Ureter (tissue), 1 donor: ENCODE measurements around the gene TRPM5. TPM values are rescaled to one million over a fixed set of nuclear protein-coding genes. Genes with fewer than 3 reads are reported as not detected.

Source experiments
- DNase-seq: peaks from one replicate; pipeline ENCODE4 v3.0.0-alpha.2; 2020; ENCODE audit warnings: low spot score
- total RNA-seq: library from RNA; stranded (reverse); gene quantifications from one replicate; pipeline ENCODE4 v1.2.4, GENCODE V29; 2023
- donor health status: DM: yes; HTN: yes; CAD: no.

Gene TRPM5
- total RNA-seq, 1 donor from 2014 or later = 0.60 TPM

DNA sequence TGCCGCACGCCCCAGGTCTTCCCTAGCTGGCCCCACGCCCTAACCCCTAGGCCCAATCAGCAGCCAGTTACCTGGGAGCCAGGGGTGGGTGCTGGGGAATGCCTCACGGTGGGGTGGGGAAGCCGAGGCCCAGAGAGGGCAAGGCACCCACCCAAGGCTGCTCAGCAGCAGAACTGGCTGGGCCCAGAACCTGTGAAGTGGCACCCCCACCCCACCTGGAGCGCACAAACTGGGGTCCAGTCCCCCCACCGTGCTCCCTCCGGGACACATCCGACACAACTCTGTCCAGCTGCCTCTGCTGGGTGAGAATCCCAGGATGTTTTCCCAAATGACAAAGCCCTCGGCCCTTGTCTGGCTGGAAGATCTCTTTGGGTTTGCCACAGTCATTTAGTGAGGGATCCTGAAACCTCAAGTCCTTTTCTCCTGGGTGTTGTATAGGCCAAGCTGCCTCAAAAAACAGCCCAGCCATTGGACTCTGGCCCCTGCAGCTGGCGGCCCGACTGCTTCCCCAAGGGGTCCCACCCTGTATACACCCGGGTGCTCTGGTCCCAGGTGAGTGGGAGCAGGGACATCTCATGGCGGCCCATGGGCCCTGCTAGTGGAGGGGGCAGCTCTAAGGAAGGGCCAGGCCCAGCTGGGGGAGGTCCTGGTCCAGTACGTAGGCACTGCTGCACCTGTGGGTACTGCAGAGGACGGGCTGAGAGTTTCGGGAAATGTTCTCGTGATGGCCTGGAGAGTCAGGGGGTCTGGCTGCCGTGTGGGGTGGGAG is 22.9 kb downstream of the TRPM5 start:
- no peak for DNase-seq

DNA sequence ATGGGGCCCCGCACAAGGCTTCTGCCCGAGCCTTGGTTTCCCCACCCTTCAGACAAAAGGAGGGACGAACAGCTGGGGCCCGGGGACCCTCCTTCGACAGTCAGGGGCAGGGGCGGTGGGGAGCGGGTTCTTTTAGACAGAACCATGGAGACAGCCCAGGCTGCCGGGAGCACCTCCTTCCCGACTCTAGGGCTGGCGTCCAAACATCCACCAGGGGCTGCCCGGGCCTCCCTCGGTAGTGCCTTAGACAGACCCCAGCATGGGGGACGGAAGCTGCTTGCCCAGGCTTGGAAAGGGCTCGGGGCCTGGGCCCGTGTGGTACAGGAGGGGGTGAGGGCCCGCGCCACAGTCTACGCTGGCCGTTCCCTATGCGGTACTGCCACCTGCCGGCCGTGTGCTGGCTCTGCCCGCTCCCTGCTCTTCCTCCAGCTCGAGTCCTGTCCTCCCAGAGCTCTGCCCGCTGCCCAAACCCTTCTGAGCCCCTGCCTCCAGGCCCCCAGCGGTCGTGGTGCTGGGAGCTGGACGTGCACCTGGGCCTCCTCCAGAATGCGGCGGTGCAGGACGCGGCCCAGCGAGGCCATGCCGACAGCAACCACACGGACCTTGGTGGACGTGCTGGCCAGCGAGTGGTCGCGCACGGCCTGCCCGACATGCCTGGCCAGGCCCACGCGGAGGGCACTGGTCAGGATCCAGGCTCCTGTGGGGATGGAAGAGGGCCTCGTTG is 23.6 kb downstream of the TRPM5 start:
- peak; percentile 76 for DNase-seq

DNA sequence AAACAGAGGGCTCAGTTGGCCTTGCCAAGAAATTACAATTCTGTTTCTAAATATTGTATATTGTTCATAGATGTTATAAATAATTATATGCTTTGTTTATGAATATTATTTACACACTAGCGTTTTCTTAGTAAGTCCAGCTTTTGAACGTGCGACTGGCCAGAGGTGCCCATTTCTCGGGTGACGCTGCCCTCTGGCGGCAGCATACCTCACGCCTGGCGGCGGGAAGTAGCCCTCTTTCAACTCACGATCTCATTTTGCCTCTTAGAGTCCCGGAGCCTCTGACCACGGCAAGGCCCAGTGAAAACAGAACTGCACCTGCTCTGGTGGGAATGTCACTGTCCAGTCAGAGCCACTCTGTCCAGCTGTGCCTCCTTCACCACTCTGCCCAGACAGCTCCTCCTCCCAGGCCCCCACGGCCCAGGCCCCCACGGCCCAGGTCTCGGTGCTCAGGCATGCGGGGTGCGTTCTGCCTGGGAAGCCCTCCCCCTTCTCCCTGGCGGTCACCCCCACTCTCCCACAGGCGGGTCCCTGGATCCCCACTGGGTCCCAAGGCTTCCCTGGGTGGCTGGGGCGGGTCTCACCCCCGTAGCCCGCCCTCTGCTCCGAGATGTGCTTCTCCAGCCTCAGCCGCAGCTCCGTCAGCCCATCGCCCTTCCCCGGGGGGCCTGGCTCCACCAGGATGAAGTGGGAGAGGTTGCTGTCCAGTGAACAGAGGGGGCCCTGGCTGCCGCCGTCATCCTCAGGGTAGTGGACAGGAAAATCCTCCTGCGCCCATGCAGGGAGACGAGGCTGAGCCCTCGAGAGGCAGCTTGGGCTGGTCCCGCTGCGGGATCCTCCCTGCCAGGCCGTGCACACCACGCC is 24.4 kb downstream of the TRPM5 start:
- peak; percentile 85 for DNase-seq

DNA sequence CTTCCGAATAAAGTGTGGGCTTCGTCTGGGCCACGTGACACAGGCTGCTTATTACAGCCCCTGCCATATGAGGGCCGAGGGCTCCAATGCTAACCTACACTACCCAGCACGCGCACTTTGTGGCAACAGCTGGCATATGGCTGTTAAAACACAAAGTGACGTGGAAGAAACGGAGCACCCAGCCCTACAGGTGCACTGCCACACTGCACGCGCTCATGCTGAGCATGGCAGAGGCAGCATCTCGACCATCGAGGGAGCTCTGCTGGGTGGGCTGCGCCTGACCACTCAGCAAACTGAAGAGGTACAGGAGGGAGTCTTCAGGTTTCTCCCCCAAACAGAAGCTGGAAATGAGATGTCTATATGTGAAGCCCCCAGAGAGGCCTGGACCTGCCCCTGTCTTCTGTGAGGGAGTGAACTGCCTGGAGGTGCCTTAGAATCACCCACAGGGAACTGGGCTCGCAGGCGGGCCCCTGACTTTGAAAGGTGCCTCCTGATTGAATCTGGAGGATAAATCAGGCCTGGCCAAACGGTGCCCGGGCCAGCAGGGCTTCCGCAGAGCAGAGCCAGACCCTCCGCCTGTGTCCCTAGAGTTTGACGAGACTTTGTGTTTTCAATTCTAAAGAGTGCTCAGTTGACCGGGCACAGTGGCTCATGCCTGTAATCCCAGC is 25.5 kb downstream of the TRPM5 start:
- DNase-seq = no peak

DNA sequence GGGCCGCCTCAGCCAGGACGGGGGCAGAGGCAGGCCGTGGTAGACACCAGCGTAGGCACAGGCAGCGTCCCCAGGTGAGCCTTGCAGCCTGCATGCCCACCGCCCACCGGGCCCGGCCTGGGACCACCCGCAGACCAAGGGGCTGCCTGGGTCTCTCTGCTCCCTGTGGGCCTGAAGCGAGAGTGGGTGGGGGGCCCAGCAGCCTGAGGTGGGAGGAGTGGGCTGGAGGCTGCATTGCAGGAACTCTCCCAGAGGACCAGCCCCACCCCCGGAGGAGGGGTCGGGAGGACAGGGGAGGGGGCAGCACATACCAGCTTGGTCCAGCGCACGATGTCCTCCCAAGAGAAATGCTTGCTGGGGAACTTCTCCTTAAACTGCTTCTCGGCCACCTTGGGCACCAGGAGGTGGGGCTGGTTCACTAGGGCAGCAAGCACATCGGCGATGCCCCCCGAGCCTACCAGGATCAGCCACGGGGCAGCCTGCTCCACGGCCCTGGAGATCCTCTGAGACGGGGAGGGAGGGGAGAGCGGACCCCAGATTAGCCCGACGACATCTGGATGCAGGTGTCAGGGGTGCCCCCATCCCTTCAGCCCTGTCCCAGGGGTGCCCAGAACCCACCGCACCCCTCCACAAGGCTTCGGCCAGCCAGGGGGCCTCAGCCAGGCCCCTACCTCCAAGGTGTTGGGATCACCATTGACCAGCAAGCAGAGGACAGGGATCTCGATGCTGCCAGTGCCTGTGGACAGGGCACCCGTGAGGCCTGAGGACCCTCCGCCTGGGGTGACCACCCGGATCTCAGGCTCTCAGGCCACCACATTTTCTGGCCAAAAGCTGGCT is 26.2 kb downstream of the TRPM5 start:
- DNase-seq = no peak

DNA sequence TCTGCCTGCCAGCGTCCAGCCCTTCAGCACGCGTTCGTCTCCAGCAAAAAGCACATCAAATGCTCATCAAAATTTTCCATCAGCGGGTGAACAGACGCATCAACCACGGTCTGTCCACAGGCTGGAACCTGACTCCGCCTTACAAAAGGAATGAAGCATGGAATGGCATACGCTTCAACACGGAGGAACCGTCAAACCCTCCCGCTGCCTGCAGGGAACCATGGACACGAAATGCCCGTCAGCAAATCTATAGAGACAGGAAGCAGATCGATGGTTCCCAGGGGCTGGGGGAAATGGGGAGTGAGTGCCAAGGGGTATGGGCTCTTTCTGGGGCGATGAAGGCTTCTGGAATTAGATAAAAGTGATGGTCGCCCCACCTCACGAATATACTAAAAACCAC is 27.5 kb downstream of the TRPM5 start:
- no peak for DNase-seq

DNA sequence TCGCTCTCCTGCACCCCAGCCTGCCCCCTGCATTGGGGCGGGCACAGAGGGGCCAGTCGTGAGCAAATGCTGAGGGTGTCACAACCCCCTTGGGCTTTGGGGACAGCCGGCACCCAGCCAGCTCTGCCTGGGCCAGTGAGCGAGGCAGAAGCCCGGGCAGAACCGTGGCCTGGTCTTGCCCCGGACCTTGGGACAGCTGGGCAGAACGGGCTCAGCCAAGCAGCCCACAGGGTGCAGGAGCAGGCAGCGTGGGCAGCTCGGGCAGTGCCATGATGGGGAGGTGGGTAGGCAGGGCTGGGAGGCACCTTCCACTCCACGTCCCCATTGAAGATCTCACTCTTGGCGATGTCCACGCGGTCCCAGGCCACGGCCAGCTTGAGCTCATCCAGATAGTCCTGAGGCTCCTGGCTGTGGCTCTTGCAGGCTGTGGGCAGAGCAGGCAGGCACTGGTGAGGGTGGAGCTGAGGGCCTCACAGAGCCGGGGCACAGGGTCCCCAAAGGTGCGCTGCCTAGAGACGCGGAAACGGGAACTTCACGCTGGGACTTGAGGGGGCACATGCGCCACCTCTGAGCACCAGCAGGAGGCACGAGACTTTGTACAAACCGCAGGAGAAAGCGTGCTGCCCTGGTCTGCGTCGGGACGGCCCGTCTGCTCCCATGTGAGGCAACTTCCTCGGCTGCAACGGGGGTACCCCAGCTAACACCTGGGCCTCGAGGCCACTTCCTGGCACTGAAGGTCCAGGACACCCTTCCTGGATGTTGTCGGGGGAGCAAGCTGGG is 28.5 kb downstream of the TRPM5 start:
- DNase-seq = no peak

DNA sequence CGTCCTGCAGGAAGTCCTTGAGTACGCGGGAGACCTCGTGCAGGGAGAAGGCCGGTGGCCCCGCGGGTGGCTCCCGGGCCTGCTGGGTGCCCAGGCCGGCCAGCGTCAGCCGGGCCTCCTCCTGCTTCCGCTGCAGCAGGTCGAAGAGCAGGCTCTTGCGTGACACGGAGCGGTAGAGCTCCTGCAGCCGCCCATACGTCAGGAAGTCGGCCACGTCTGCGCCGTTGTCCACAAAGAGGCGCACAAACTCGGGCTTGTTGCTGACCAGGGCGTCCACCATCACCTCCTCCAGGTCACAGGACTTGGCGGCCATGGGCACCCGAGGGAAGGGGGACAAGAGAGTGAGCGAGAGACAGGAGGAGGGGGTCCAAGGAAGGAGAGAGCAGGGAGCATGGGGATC is 29.1 kb downstream of the TRPM5 start:
- DNase-seq = no peak

DNA sequence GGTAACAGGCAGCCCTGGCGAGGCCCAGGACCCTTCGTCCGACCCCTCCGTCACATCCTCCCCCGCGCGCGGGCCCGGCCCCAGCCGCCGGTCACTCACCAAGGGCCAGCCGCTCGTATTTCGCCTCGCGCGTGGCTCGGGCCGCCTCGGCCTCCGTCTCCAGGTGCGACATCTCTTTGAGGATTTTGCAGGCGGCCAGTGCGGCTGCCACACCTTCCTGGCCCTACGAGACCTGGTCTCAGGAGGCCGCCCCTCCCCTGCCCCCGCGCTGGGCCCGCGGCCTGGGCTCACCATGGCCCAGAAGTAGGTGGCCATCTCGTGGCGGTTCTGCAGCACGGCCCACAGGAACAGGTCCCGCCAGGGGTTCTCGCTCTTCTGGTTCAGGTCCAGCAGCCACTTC is 29.7 kb downstream of the TRPM5 start:
- no peak for DNase-seq

DNA sequence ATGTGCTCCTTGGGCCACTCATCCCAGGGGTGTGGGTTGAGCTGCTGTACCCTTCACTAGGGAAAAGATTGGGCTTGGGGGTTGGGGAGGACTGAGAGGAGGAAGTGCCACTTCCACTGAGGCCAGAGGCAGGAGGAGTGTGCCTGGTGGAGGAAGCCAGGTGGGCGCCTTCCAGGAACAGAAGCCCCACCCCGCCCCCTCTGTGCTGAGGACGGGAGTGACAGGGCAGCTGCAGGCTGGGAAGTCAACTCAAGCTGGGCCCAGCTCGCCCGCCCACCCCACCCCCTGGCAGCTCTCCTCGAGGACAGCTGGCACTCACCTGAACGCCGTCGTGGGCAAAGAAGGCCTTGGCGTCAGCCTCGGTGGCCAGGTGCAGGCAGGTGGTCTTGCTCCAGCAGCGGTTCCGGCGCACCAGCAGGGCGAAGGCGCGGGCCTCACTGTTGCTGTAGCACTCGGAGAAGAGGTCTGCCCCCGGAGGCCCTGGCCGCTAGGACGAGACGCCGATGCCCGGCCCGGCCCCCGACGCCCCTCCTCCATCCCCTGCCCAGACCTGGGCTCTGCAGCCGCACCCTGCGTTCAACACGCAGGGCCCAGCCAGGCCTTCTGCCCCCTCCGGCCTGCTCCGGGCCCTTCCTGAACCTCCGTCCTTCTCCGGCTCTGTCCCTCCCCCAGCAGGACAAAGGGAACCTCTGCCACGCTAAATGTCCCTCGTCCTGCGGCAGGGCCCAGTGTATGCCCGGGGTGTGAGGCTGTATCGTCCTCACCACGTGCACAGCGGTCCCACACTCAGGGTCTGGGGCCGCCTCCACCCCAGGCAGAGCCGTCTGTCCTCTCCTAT is 30.4 kb downstream of the TRPM5 start:
- no peak for DNase-seq

DNA sequence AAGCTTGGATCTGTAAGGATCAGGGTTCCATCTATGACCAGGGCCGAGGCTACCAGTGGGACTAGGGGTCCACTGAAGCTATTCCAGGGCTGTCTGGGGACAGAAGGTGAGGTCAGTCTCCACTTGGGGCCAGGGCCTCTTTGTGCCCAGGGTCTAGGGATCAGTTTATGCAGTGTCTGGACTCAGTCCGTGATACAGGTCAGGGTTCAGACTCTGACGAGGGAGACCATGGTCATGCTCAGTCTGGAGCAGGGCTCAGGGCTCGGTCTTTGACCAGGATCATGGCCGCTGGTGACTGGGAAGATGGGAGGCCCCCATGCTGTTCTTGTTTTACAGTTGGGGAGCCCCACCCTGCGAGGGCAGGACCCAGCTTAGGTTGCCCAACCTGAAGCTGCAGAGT is 32.0 kb downstream of the TRPM5 start:
- DNase-seq = no peak

DNA sequence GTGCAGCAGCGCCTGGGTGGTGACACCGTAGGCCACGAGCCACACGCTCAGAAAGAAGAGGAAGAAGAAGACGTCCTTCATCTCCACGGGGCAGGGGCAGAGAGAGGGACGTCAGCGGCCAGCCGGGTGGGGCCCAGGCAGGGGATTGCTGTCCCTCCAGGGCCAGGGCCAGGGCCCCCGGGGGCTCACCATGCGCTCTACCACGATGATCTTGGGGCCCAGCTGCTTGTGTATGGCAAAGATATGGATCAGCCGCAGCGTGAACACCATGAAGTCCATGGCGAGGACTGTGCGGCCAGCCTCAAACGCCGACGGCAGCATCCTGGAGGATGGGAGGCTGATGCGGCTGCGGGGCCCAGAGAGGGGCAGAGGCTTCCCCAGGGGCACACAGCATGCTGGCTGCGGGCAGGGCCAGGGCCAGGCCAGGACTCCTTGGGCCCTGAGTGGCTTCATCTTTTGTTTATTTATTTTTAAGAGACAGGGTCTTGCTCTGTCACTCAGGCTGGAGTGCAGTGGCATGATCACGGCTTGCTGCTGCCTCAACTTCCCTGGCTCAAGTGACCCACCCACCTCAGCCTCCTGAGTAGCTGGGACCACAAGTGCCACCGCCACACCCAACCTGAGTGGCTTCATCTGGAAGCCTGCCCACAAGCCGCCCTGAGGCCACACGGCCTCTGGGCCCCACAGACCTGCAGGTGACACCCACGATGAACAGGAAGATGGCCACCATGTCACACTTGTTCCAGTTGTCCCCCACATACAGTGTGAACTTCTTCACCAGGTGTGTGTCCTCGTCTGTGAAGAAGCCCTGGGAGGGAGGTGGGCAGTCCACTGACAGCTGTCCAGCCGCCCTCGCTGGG is 32.6 kb downstream of the TRPM5 start:
- no peak for DNase-seq

DNA sequence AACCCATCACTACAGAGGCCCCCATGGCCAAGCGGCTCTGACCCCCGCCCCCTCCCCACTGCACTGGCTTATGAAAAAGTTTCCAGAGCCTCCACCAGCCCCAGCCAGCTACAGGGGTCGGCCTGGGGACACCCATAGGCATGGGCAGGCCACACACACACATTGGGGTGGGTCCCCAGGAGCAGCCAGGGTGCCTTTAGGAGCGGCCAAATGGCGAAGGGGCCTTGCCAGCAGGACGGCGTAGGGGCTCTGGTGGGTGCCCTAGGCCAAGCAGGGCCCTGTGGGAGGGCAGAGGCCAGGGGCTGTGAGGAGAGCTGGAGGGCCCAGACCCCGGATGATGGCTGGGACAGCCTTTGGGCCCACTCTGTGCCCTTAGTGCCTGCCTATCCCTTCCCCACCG is 33.7 kb downstream of the TRPM5 start:
- DNase-seq = no peak

DNA sequence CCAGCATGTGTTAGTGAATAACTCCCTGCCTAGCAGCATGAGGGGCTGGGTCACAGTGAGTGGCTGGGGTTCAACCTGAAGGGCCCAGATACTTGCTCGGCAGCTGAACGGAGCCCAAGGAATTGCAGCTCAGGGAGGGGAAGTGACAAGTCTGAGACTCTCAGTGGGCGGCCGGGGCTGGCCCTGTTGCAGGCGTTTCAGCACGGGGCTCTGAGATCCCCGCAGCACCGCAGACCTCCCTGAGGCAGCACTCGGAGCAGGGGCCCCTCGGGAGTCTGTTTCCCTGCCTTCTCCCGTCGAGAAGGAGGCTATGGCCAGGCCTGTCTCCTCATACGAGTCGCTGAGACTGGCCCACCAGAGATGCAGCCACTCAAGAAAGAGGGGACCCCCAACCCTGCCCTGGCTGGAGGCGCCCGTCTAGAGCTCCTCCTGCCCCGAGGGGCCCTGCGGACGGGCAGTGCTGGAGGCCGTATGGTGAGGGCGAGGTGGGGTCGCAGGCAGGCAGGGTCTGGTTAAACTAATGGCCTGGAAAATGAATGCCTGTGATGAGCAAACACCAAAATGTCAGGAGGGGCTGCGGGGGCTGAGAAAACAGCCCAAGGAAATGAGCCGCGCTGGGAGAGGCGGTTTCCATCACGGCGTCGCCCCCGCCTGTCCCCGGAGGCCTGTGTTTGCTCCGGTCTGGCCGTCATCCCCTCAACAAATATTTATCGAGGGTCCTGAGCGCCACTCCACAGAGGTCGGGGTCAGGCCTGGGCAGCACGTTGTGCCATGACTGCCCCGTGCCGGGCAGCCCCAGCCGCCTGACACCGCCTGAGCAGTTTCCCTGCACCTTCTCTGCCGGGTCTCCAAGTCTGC is 34.5 kb downstream of the TRPM5 start:
- no peak for DNase-seq

DNA sequence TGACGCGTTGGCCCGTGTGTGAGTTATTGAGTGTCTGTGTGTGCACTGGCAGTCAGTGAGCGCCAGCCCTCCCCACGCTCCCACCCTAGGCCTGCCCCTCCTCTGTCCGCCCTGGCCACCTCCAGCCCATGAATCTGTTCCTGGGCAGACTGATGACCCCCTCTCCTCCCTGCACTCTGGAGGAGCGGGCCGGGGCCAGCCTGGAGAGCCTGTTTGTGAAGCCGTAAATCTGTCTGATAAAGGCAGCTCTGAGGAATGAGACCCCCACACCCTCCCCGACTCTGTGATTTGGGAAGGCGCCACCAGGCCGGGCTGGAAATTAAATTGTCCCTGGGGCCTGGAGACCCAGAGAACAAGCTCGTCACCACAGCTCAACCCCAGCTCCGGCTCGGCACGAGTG is 35.2 kb downstream of the TRPM5 start:
- DNase-seq = no peak

DNA sequence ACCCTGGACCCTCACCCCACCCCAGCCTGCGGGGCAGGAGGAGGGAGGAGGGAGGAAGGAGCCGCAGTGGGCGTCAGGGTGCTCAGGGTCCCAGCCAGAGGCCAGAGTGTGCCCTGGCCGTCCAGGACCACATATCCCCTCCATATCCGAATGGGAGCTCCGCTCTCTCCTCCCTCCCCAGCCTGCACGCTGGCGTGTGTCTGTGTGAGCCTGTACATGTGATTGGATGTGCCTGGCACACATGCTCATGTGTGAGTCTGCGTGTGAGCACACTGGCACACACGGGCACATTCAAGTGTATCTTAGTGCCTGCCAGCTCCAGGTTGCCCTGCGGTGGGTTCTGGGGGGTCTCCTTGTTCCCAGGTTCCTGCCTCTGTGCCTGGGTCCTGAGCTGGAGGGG is 35.6 kb downstream of the TRPM5 start:
- no peak for DNase-seq

DNA sequence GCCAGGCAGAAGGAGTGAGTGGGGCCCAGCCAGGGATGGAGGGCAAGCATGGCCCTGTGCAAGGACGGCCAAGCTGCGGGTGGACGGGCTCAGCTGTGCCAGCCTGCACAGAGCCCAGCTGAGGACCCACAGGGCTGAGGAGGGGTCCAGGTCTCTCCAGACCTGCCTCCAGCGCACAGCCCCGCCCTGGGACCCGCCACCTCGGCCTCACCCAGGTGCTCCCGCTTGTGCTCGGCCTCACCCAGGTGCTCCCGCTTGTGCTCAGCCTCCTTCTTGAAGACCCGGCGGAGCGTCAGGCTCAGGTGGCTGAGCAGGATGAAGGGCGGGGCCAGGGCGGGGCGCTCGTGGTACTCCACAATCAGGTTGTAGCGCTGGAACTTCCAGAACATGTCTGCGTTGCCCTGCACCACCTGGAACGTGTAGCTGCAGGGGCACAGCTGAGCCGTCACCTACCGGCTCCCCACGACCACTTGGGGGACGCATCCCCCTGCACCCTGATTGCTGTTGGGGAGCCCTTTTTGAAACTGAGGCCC is 37.4 kb downstream of the TRPM5 start:
- no peak for DNase-seq
